ENCODE results near the gene A3GALT2.

Gene A3GALT2

GRCh38 chr1:33331444-33332356 lies 10.8 kb upstream of the A3GALT2 start:
- DNase-seq: no peak

- no peak for DNase-seq
Observed at GRCh38 chr1:33330906-33331305, 10.0 kb upstream of the A3GALT2 start.

- no peak for DNase-seq
Observed at GRCh38 chr1:33330361-33330890, 9.5 kb upstream of the A3GALT2 start.

GRCh38 chr1:33329600-33330305 lies 8.9 kb upstream of the A3GALT2 start:
- no peak for DNase-seq

GRCh38 chr1:33328817-33329216 lies 7.9 kb upstream of the A3GALT2 start:
- no peak for DNase-seq

GRCh38 chr1:33327587-33328325 lies 6.9 kb upstream of the A3GALT2 start:
- no peak for DNase-seq

- no peak for DNase-seq
Observed at GRCh38 chr1:33326785-33327184, 5.9 kb upstream of the A3GALT2 start.

- DNase-seq: no peak
Observed at GRCh38 chr1:33324677-33325575, 4.0 kb upstream of the A3GALT2 start.

- no peak for DNase-seq
Observed at GRCh38 chr1:33323663-33324477, 3.0 kb upstream of the A3GALT2 start.

GRCh38 chr1:33322870-33323585 lies 2.1 kb upstream of the A3GALT2 start:
- DNase-seq: no peak

- DNase-seq: no peak
Observed at GRCh38 chr1:33322109-33322508, 1.2 kb upstream of the A3GALT2 start.

- no peak for DNase-seq
Observed at GRCh38 chr1:33321178-33321577, 280 bp upstream of the A3GALT2 start.

- no peak for DNase-seq
Observed at GRCh38 chr1:33319949-33320618, 814 bp downstream of the A3GALT2 start.

- no peak for DNase-seq
Observed at GRCh38 chr1:33319186-33319948, 1.5 kb downstream of the A3GALT2 start.

- no peak for DNase-seq
Observed at GRCh38 chr1:33317946-33318345, 3.0 kb downstream of the A3GALT2 start.

GRCh38 chr1:33317354-33317753 lies 3.5 kb downstream of the A3GALT2 start:
- DNase-seq: no peak

- DNase-seq: no peak
Observed at GRCh38 chr1:33316601-33317000, 4.3 kb downstream of the A3GALT2 start.

GRCh38 chr1:33314416-33314815 lies 6.5 kb downstream of the A3GALT2 start:
- no peak for DNase-seq

GRCh38 chr1:33312413-33312749 lies 8.5 kb downstream of the A3GALT2 start:
- no peak for DNase-seq

Measured in NCI-H2227 treated with DMSO at 0.1 percent for 48 hours (cell line).